ENCODE measurements around the gene CTNS. TPM values are rescaled to one million over a fixed set of nuclear protein-coding genes. Genes with fewer than 3 reads are reported as not detected.
A peak's percentile ranks its signal among the peaks of the same experiment; 100 is the strongest.
"Not testable (repeated sequence)": the region's sequence is repeated elsewhere in the genome, so short reads cannot be mapped to it uniquely, and the experiment has no call there.

CTNS gene
- total and polyA plus RNA-seq, 8 donors: 9.0 to 14.2 (median 12.8) TPM

GRCh38 chr17:3704931-3705717 lies 68.6 kb downstream of the CTNS start:
- 60 to 67% methylated on average over 20 of the region's 20 CpGs for WGBS, 2 donors
- intact Hi-C loops (cut with DNase I): no loop called here
- Histone ChIP-seq H3K9me3 (no peaks in the 10 kb centered on the region), H3K27ac (no peak overlapping the region), H3K4me3 (no peak overlapping the region), H3K4me1 (no peaks in the 10 kb centered on the region), H3K36me3 (no peaks in the 10 kb centered on the region), H3K27me3 (no peaks in the 10 kb centered on the region)
- no peak for TF ChIP-seq CTCF (IDR thresholded peaks at IDR 0.05)
- DNase-seq (no peak), FAIRE-seq (no peak), ATAC-seq (no peak)

DNA sequence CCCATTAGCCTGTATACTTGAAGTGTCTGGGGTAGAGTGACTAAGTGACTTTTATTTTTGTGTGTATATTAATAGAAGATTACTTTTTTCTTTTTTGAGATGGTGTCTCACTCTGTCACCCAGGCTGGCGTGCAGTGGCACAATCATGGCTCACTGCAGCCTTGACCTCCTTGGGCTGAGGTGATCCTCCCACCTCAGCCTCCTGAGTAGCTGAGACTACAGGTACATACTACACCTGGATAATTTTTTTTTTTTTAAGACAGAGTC lies 69.1 kb downstream of the CTNS start:
- WGBS, 2 donors: 100% methylated on average over 1 of the region's 1 CpG
- FAIRE-seq; H3K36me3 ChIP-seq; H3K9me3 ChIP-seq; intact Hi-C loops (cut with DNase I); H3K4me3 ChIP-seq; DNase-seq; H3K27ac ChIP-seq; ATAC-seq; H3K4me1 ChIP-seq; H3K27me3 ChIP-seq: not testable (repeated sequence)

DNA sequence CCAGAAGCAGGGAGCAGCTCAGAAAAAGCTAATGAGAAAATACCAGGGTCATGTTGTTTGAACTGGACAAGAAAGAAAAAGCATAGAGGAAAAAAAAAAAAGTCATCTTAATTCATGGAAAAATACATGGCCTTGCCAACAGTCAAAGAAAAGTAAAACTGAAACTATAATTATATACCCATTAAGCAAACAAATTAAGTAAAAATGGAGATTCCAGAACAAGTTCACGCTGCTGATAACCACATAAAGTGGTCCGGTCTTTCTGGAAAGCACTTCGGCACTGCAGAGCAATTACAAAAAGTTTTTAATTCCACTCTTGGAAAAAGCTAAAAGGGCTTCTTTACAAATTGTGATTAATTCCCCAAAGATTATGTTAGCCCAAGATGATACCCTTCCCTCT lies 71.8 kb downstream of the CTNS start:
- no peak overlapping the region for H3K27ac ChIP-seq
- no peaks in the 10 kb centered on the region for H3K9me3 ChIP-seq
- no peak overlapping the region for H3K4me3 ChIP-seq
- WGBS, 2 donors: 57 to 59% methylated on average over 3 of the region's 3 CpGs
- FAIRE-seq (no peak), DNase-seq (no peak), ATAC-seq (no peak)
- H3K27me3 ChIP-seq: no peaks in the 10 kb centered on the region
- H3K36me3 ChIP-seq: no peaks in the 10 kb centered on the region
- intact Hi-C loops (cut with DNase I): no loop called here
- no peak for TF ChIP-seq CTCF (IDR thresholded peaks at IDR 0.05)
- no peaks in the 10 kb centered on the region for H3K4me1 ChIP-seq

DNA sequence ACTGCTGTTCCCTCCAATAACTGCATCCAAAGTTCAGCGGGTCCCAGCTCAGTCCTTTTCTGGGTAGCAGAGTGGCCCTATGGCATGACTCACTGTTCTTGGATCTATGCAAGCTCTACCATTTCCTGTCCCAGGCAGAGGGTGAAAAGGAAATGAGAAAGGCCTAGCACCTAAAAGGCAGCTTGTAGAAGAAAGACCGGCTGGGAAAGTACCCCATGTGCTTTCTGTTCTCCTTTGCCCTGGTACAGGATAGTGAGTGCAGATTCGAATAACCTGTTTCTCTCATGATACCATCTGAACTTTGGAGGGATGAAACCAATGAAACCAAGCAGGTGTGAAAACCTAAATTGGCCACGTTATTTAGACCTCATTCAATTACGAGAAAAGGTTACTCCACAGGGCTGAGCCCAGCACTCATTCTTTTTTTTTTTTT lies 74.4 kb downstream of the CTNS start:
- no peak for TF ChIP-seq CTCF (IDR thresholded peaks at IDR 0.05)
- no peaks in the 10 kb centered on the region for H3K27me3 ChIP-seq
- H3K36me3 ChIP-seq: peaks cover 0 to 18% (median 4%) of the 10 kb centered on the region in 3 donors
- 70 to 88% methylated on average over 5 of the region's 5 CpGs for WGBS, 2 donors
- no peak overlapping the region for H3K4me3 ChIP-seq
- no peaks in the 10 kb centered on the region for H3K9me3 ChIP-seq
- H3K4me1 ChIP-seq: no peaks in the 10 kb centered on the region
- ATAC-seq (peak in 3 of 4 donors; percentile 32 to 72 (median 59)), DNase-seq (no peak), FAIRE-seq (no peak)
- H3K27ac ChIP-seq: no peak overlapping the region
- intact Hi-C loops (cut with DNase I): no loop called here

Other genes with a start within 250 kb of the CTNS start
- not detected for gene OR1E1, start 238.3 kb upstream of the CTNS start, total RNA-seq
- not detected for gene OR1E1, start 238.3 kb upstream of the CTNS start, polyA plus RNA-seq
- gene OR3A3, start 225.4 kb upstream of the CTNS start, total RNA-seq: not detected
- not detected for gene OR3A3, start 225.4 kb upstream of the CTNS start, polyA plus RNA-seq
- gene OR1E2, start 202.9 kb upstream of the CTNS start, total RNA-seq: not detected
- not detected for gene OR1E2, start 202.9 kb upstream of the CTNS start, polyA plus RNA-seq
- gene SPATA22, start 164.9 kb upstream of the CTNS start, total RNA-seq: not detected
- under 1 TPM; 0.09 to 0.46 TPM for gene SPATA22, start 164.9 kb upstream of the CTNS start, polyA plus RNA-seq
- gene ASPA, start 160.8 kb upstream of the CTNS start, total RNA-seq: 1 to 10 TPM in 1 of 6 donors, under 1 TPM in 5; 0.38 to 1.1 (median 0.69) TPM
- gene ASPA, start 160.8 kb upstream of the CTNS start, polyA plus RNA-seq: under 1 TPM; 0.65 to 0.75 TPM
- gene TRPV3, start 78.9 kb upstream of the CTNS start, total RNA-seq: under 1 TPM; 0.21 to 0.93 (median 0.45) TPM
- under 1 TPM; 0.73 to 0.99 TPM for gene TRPV3, start 78.9 kb upstream of the CTNS start, polyA plus RNA-seq
- 1 to 10 TPM; 1.6 to 4.0 (median 3.1) TPM for gene TRPV1, start 27.3 kb upstream of the CTNS start, total RNA-seq
- gene TRPV1, start 27.3 kb upstream of the CTNS start, polyA plus RNA-seq: 10 to 100 TPM in 1 of 2 donors, 1 to 10 TPM in 1; 8.1 to 10.2 TPM
- 1 to 10 TPM; 8.0 to 9.8 (median 8.8) TPM for gene SHPK, start 510 bp upstream of the CTNS start, total RNA-seq
- 10 to 100 TPM in 1 of 2 donors, 1 to 10 TPM in 1; 7.4 to 10.5 TPM for gene SHPK, start 510 bp upstream of the CTNS start, polyA plus RNA-seq
- gene TAX1BP3, start 31.8 kb downstream of the CTNS start, total RNA-seq: 10 to 100 TPM; 31.4 to 80.6 (median 36.5) TPM
- gene TAX1BP3, start 31.8 kb downstream of the CTNS start, polyA plus RNA-seq: 10 to 100 TPM; 58.4 to 62.7 TPM
- 10 to 100 TPM; 12.1 to 19.7 (median 14.4) TPM for gene EMC6, start 32.1 kb downstream of the CTNS start, total RNA-seq
- gene EMC6, start 32.1 kb downstream of the CTNS start, polyA plus RNA-seq: 10 to 100 TPM; 30.9 to 34.6 TPM
- 1 to 10 TPM in 1 of 6 donors, under 1 TPM in 5; 0.13 to 1.4 (median 0.47) TPM for gene P2RX5, start 59.4 kb downstream of the CTNS start, total RNA-seq
- 1 to 10 TPM in 1 of 2 donors, under 1 TPM in 1; 0.91 to 1.3 TPM for gene P2RX5, start 59.4 kb downstream of the CTNS start, polyA plus RNA-seq
- gene HASPIN, start 87.1 kb downstream of the CTNS start, total RNA-seq: under 1 TPM; 0.05 to 0.31 (median 0.21) TPM
- not detected for gene HASPIN, start 87.1 kb downstream of the CTNS start, polyA plus RNA-seq
- gene ITGAE, start 164.4 kb downstream of the CTNS start, total RNA-seq: 1 to 10 TPM; 4.4 to 9.7 (median 6.7) TPM
- gene ITGAE, start 164.4 kb downstream of the CTNS start, polyA plus RNA-seq: 10 to 100 TPM; 19.3 to 29.0 TPM
- 10 to 100 TPM; 13.7 to 26.0 (median 13.8) TPM for gene NCBP3, start 209.5 kb downstream of the CTNS start, total RNA-seq
- gene NCBP3, start 209.5 kb downstream of the CTNS start, polyA plus RNA-seq: 10 to 100 TPM; 27.1 to 34.2 TPM